Fibroblast of gingiva (primary cell): Measurements from ENCODE around the gene MYO15B.

Experiments used
- DNase-seq: peaks from one replicate; pipeline ENCODE4 v3.0.0-alpha.2; 2011; ENCODE audit warnings: low read depth

Gene MYO15B

GRCh38 chr17:75639771-75640555 is 52.4 kb downstream of the MYO15B start:
- no peak for DNase-seq

DNA sequence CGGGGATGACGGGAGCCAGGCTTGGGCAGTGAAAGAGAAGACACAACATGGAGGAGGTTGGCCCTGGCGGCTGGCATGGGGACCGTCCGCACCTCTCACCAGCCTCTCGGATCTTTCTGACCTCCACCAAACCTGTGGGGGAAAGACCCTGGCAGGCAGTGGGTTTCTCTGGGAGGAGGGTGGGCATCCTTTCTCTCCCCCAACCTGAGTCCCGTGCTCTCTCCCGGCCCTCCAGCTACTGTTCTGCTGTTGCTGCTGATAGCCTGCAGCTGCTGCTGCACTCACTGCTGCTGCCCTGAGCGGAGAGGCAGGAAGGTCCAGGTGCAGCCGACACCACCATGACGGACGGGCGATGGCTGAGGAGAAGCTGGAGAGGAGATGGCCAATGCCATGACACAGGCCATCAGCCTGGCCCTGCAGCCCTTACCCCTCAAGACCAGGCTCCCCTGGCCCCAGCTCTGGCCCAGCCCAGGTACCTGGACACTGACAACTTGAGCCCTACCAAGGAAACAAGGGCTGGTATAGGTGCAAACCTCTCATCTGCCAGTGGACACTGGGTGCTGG is 53.0 kb downstream of the MYO15B start:
- DNase-seq: no peak

DNA sequence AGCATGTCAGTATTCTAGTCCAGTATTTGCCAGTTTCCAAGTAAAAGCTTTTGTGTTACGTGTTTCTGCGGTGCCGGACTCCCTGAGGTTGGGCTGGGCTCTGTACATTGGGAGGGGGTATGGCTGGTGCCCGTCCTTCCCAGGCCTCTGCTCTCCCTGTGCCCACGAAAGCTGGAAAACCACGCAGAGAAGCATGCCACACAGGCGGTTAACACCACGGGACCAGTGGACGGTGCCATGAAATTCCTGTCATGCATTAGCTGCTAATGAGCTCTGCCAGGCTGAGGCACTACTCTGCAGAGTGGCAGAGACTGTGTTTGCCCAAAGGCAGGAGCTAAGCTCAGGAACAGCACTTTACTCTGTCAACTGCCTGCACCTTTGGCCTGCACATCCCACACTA is 53.7 kb downstream of the MYO15B start:
- DNase-seq: no peak

- DNase-seq: no peak
These were observed 54.7 kb downstream of the MYO15B start for GRCh38 chr17:75642182-75642783.

DNA sequence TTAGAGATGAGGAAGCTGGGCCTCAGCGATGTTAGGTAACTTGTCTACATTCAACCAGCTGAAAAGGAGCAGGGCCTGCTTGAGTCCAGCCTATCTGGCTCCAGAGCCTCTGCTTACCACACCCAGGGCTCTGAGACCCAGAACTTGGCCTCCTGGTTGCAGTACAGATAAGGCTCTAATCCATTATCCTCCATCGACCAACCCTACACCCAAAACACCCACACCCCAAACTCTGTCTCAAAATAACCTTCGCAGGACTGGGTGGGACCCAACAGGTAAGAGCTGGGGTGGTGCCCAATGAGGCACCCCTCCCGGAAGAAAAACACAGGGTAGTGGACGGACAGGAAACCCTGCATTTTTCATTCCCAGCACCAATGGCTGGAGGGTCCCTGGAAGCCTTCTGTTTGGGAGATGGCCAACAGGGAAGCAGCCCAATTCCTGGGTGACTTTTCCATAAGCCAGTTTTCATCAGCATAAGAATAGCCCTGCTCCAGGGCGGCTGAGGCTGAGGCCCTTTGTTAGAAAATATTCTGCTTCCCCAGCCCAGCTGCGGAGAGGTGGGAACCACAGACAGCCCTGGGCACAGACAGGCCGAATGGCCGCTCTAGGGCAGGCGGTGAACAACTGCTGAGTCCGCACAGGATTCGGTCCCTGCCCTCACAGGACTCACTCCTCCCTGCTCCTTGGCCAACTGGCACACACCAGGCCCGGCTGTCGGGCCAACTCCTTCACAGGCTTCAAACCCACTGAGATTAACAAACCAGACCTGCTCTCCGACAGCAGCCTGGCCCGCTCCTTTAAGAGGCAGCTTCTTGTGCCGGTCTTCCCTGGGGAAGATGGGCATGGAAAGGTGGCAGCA is 55.4 kb downstream of the MYO15B start:
- DNase-seq: no peak

DNA sequence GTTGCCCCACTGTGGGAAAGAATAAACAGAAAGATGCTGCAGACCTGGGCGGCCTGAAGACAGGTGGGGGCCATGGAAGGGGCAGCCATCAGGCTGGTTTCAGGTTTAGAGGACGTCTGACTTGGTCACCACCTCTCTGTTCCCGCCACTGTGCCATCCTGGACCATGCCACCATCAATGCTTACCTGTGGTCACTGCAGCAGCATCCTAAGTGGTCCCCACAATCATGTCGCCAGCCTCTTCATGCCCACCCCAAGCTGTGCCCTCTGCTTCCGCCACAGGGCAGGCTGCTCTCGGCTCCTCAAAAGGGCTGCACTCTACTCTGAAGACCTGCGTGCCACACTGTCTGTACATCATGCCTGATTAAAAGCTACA is 56.0 kb downstream of the MYO15B start:
- DNase-seq: no peak

GRCh38 chr17:75645501-75645888 is 57.9 kb downstream of the MYO15B start:
- no peak for DNase-seq

DNA sequence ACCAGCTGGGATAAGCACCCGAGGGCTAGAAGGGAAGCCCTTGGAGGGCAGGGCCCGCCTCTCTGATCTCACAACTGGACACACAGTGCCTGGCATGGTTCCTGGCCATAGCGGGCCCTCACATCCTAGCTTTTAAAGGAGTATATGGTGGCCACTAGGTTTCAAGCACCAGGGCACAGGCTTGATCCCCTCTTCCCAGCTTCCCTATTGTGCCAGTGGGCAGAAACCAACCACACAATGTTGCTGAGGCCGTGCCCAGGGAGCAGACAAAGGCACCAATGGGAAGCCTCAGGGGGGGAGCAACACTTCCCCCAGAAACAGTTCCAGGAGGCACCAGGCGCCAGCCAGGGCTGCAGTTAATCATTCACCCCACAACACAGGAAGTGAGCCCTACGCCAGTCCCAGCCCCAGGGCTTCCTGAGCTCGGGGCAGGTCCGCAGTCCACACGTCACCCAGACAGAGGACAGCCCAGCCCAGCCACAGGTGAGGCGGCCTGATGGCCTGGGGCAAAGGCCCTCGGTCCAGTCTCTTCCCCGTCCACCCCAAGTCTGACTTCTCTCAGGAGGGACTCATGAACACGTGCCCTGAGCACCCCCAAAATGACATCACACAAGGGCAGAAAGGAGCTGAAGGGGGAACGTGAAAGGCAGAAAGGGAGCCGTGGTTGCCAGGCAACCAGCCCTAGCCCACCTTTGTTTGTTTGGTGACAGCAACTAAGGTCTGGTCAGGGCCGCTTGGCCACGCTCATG is 58.5 kb downstream of the MYO15B start:
- DNase-seq: no peak

DNA sequence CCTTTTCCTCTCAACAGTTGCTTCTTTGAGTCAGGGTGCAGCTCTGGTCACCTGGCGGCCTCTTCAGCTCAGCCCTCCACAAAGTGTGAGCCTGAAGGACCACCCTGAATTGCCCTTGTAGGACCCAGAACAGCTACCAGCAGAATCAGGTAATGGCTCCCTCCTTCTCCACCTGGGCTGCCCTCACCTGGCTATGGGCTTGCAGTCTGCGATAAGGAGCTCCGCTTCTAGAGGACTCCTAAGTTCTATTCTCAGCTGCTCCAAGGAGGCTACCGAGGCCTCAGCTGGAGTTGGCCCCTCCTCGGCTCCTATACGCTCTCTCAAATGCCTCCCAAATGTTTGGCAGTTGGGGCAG is 59.0 kb downstream of the MYO15B start:
- no peak for DNase-seq

DNA sequence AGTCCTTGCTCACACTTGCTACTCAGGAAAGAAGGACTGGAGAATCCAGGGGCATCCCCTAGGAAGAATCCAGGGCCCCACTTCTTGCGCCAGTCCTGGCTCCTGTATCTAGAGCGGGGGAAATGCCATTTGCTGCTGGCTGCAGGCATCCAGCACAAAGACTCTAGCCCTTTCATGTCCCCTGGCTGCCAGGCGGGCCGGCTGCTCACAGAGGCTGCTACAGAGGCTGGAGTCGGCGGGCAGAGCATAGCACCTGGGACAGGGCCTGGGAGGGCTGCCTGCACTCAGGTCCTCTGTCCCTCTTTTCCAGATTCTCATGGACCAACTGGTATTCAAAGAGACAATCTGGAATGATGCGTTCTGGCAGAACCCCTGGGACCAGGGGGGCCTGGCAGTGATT is 59.5 kb downstream of the MYO15B start:
- no peak for DNase-seq

DNA sequence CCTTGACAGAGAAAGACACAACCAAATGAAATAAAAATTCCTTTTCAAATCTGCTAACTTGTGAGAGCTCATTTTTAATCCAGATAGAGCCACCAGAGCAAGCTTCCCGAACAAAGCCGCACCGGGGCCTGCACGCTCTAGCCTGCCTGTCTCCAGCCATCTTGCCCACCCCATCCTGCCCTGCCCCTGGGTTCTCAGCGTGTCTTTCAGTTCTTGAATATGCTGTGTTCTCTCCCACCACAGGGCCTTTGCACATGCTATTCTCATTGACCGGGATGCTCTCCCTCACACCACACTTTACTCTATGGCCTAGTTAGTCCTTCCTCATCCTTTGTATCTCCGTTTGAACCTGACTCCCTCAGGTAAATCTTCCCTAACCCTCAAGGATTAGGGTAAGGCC is 60.3 kb downstream of the MYO15B start:
- no peak for DNase-seq

DNA sequence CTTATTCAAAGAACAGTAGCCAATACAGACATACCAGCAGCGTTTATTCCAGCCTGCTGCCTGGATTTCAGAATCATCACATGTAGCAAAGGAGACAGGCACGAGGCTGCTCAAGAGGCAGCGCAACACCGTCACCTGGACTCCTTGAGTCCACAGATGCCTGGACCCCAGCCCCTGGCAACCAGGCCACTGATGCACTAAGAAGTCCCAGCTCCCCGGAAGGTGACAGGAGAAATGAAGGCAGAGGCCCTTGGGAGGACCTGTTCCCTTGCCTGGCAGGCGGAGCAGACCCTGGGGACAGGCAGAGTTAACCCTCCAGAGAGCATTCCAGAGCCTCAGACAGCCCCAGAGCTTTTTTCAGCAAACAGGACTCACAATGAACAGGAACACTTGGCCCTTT is 62.1 kb downstream of the MYO15B start:
- no peak for DNase-seq

DNA sequence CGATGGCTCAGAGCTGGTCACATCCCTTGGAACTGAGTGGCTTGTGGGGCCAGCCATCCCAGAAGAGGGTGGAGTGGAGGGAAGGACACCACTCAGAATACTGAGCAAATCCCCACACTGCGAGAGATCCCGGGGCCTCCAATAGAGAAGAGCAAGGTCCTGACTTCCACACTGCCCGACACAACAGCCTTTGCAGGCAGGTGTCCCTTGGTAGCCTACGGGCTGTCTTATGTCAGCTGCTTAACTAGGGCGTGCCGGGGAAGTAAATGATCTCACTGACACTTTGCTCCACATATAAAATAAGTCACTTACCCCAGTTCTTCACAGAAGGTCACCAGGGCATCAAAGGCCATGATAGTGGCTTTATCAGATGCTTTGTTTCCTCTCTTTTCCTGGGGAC is 63.3 kb downstream of the MYO15B start:
- DNase-seq: no peak

DNA sequence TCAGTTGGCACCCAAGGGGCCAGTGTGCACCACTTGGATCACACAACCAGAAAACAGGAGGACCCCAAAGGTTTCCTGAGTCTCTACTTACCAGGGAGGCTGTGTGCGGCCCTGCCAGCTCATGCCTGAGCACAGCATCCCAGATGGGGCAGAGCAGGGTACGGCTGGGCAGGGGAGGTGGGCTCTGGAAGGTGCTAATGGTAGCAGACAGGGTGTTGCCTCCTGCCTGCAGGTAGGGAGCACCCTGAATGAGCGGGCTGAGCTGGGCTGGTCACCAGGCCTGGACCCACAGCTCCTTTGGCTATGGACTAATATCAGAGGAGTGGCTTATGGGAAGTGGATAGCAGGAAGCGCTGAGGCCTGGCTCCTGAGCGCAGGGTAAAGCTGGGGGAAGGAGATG is 64.7 kb downstream of the MYO15B start:
- DNase-seq: no peak

DNA sequence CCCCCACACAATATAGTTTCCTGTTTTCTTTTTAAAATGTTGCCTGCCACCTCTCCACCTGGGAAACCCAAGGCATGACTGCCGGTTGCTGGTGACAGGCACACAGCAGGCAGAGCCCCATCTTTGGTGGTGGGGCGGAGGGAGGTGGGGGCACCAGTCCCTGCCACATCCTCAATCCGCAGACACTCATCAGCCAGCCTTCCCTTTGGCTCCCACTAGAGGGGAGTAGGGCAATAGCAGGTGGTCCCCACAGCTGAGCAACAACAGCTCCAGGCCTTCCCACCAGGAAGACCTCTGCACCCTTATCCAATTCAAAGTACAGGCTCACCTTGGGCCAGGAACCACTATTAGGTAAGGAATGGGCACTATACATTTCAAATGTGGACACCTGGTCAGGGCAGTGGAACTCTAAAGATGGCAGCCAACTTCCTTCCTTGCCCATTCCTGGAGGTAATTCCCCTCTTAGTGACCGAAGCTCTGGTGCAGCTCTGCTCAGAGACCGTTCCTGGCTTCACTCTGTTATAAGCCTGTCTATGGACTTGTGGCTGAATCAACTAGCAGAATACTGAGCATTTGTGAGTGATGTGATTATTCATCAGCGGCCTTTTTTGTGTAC is 65.4 kb downstream of the MYO15B start:
- no peak for DNase-seq

- peak; percentile 39 for DNase-seq
These were observed 66.6 kb downstream of the MYO15B start for GRCh38 chr17:75654176-75654575.

GRCh38 chr17:75658237-75658636 is 70.6 kb downstream of the MYO15B start:
- no peak for DNase-seq

GRCh38 chr17:75661531-75661930 is 73.9 kb downstream of the MYO15B start:
- DNase-seq: no peak

GRCh38 chr17:75662511-75662910 is 74.9 kb downstream of the MYO15B start:
- DNase-seq: no peak

DNA sequence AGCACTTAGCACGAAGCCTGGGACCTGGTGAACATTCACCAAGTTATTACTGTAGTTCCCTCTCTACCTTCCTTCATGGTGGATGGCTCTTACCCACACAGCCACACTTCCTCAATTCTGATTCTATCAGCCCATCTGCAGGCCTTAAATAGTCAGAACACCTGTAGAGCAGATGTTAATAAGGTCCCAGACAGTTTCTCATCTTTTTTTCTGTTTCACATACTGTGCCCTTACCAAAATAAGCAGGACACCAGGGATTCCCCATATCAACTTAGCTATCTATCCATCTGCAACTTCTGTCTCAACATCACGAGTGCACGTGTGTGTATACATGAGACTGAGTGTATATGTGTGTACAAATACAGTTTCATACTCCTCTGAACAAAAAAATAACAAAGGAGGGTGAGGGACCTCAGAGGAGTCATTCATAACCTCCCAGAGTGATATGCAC is 76.5 kb downstream of the MYO15B start:
- no peak for DNase-seq

GRCh38 chr17:75665981-75666380 is 78.4 kb downstream of the MYO15B start:
- DNase-seq: no peak
